ENCODE measurements around the gene TEX19.
A peak's percentile ranks its signal among the peaks of the same experiment; 100 is the strongest.

TEX19 gene

DNA sequence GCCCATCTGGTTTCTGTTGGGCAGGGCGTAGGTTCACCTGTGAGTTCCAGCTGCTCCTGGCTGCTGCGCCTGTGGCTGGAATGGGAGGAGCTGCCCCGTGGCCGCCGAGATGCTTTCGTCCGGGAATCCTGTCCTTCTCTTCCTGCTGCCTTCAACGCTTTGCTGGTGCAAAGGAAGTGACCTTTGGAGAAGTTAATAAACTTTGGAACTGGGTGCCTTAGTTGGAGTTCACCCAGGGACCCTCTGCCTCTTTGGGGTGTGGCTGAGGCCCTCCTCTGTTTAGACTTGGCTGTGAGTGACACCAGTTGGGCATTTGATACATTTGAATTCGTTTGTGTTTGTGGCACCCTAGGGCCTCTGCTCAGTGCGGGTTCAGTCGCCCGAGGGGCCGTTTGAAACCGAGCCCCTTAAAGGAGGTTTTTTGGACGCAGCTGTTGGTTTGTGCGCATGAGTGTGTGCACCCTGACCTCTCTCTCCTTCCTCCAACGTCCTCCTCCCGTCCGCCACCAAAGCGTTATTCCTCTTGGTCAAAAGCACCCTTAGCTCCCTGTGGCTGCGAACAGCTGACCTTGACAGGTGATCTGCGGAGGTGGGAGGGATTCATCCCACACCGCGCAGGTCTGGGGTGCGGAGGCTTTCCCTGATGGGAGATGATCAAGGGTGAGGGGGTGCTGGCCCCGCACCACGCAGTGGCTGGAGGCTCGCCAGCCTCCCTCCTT is 16.5 kb upstream of the TEX19 start:
- DNase-seq: no peak
- no peak overlapping the region for H3K27ac ChIP-seq (ENCODE audit: low read length, poor library complexity, severe bottlenecking)
- H4K91ac ChIP-seq (ENCODE audit: low read length): no peak overlapping the region
- H2AK5ac ChIP-seq (ENCODE audit: low read length, severe bottlenecking): no peak overlapping the region
- H3K27me3 ChIP-seq (ENCODE audit: control insufficient read depth in 1 of 2, insufficient read depth in 1 of 2, low read length in 2 of 2): peaks cover 0 to 12% of the 10 kb centered on the region in 2 experiments
- H2BK15ac ChIP-seq (ENCODE audit: low read depth, poor library complexity, severe bottlenecking): no peak overlapping the region
- H2BK5ac ChIP-seq (ENCODE audit: low read depth, low read length, poor library complexity, severe bottlenecking): no peak overlapping the region
- no peak overlapping the region for H3K9ac ChIP-seq (ENCODE audit: low read length)
- H2AFZ ChIP-seq (ENCODE audit: low read depth, low read length): no peak overlapping the region
- WGBS: 89% methylated on average over 26 of the region's 28 CpGs
- no peak overlapping the region for H4K8ac ChIP-seq (ENCODE audit: low read length)
- no peaks in the 10 kb centered on the region for H3K9me3 ChIP-seq (ENCODE audit: control insufficient read depth, low read length)
- H3K14ac ChIP-seq (ENCODE audit: low read length in 2 of 2): no peak overlapping the region
- H2BK12ac ChIP-seq (ENCODE audit: low read length in 2 of 2): no peak overlapping the region
- no peaks in the 10 kb centered on the region for H3K36me3 ChIP-seq (ENCODE audit: control insufficient read depth in 1 of 2, insufficient read depth in 2 of 2, low read depth in 1 of 2, low read length in 2 of 2)
- no peak overlapping the region for H3K4me3 ChIP-seq (ENCODE audit: insufficient read depth in 1 of 2, low read depth in 1 of 2, low read length in 2 of 2)
- H3K4me1 ChIP-seq (ENCODE audit: control insufficient read depth, insufficient read depth, low read depth, low read length): peaks cover 13% of the 10 kb centered on the region
- H3K23ac ChIP-seq (ENCODE audit: low read length in 2 of 2): no peak overlapping the region
- no peak overlapping the region for H3K4ac ChIP-seq (ENCODE audit: low read depth in 1 of 2, low read length in 2 of 2)
- no peaks in the 10 kb centered on the region for H3K79me1 ChIP-seq (replicated peaks; ENCODE audit: low read length, poor library complexity, severe bottlenecking)
- H3K4me2 ChIP-seq (ENCODE audit: low read length, poor library complexity, severe bottlenecking): no peak overlapping the region
- no peak overlapping the region for H3K18ac ChIP-seq (ENCODE audit: low read depth in 1 of 2, low read length in 2 of 2)
- no peak overlapping the region for H2BK120ac ChIP-seq (ENCODE audit: low read depth, low read length)

DNA sequence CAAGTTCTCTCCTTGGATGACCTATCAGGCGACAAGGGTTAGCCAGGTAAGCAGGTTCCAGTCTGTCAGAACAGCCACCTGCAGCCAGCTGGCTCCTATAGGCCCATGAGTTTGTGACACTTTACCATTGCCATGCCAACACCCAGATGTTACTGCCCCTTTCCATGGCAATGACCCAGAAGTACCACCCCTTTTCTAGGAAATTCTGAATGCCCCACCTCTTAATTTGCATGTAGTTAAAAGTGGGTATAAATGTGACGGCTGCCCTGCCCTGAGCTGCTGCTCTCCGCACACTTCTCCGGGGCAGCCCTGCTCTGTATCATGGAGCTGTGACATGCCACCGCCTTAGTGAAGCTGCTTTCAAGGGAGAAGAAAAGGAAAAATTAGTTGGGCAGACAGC is 15.5 kb upstream of the TEX19 start:
- Histone ChIP-seq H3K79me1 (replicated peaks; ENCODE audit: low read length, poor library complexity, severe bottlenecking) (no peaks in the 10 kb centered on the region), H2BK5ac (ENCODE audit: low read depth, low read length, poor library complexity, severe bottlenecking) (no peak overlapping the region), H3K36me3 (ENCODE audit: control insufficient read depth in 1 of 2, insufficient read depth in 2 of 2, low read depth in 1 of 2, low read length in 2 of 2) (no peaks in the 10 kb centered on the region), H3K9me3 (ENCODE audit: control insufficient read depth, low read length) (no peaks in the 10 kb centered on the region), H2BK12ac (ENCODE audit: low read length in 2 of 2) (no peak overlapping the region), H4K8ac (ENCODE audit: low read length) (no peak overlapping the region), H3K4me2 (ENCODE audit: low read length, poor library complexity, severe bottlenecking) (no peak overlapping the region), H3K9ac (ENCODE audit: low read length) (no peak overlapping the region), H3K18ac (ENCODE audit: low read depth in 1 of 2, low read length in 2 of 2) (no peak overlapping the region), H2AK5ac (ENCODE audit: low read length, severe bottlenecking) (no peak overlapping the region), H2BK120ac (ENCODE audit: low read depth, low read length) (no peak overlapping the region), H3K4me3 (ENCODE audit: insufficient read depth in 1 of 2, low read depth in 1 of 2, low read length in 2 of 2) (no peak overlapping the region), H3K4me1 (ENCODE audit: control insufficient read depth, insufficient read depth, low read depth, low read length) (peaks cover 12% of the 10 kb centered on the region), H3K27me3 (ENCODE audit: control insufficient read depth in 1 of 2, insufficient read depth in 1 of 2, low read length in 2 of 2) (peaks cover 0 to 16% of the 10 kb centered on the region in 2 experiments), H2BK15ac (ENCODE audit: low read depth, poor library complexity, severe bottlenecking) (no peak overlapping the region), H4K91ac (ENCODE audit: low read length) (no peak overlapping the region), H3K27ac (ENCODE audit: low read length, poor library complexity, severe bottlenecking) (no peak overlapping the region), H3K4ac (ENCODE audit: low read depth in 1 of 2, low read length in 2 of 2) (no peak overlapping the region), H3K14ac (ENCODE audit: low read length in 2 of 2) (no peak overlapping the region), H2AFZ (ENCODE audit: low read depth, low read length) (no peak overlapping the region), H3K23ac (ENCODE audit: low read length in 2 of 2) (no peak overlapping the region)
- no peak for DNase-seq
- WGBS: 90% methylated on average over 5 of the region's 5 CpGs

DNA sequence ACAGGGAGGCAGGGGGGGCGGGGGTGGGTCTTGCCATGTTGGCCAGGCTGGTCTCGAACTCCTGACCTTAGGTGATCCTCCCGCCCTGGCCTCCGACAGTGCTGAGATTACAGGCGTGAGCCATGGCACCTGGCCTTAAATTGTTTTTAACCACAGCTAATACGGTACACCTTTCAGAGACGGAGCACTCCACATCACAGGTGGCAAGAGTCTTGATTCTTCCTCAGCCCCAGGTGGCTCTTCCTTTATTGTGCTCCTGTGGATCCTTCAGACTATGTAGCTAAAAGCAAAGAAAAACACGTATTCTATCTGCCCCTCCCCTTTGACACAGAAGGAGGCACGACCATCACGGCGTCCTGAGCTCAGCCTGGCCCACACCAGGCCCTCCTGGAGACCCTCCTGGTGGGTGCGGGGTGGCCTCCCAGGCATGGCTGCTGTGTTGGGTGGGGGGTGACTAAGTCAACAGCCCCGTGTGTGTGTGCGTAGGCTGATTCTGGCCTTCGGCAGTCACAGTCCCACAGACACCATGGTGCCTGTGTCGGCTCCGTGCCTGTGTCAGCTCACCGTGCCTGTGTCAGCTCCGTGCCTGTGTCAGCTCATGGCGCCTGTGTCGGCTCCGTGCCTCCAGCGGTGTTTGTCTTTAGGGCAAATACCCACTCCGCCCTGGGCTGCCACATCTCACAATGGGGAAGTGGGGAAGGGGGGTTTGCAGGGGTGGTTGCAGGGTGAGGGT is 14.7 kb upstream of the TEX19 start:
- no peak overlapping the region for H2BK120ac ChIP-seq (ENCODE audit: low read depth, low read length)
- no peak for DNase-seq
- 69% methylated on average over 24 of the region's 24 CpGs for WGBS
- H3K79me1 ChIP-seq (replicated peaks; ENCODE audit: low read length, poor library complexity, severe bottlenecking): no peaks in the 10 kb centered on the region
- no peak overlapping the region for H2BK12ac ChIP-seq (ENCODE audit: low read length in 2 of 2)
- peak overlapping the region; percentile 51 for H4K8ac ChIP-seq (ENCODE audit: low read length)
- H3K4me2 ChIP-seq (ENCODE audit: low read length, poor library complexity, severe bottlenecking): no peak overlapping the region
- H3K4me3 ChIP-seq (ENCODE audit: insufficient read depth in 1 of 2, low read depth in 1 of 2, low read length in 2 of 2): no peak overlapping the region
- H2BK5ac ChIP-seq (ENCODE audit: low read depth, low read length, poor library complexity, severe bottlenecking): no peak overlapping the region
- H3K4me1 ChIP-seq (ENCODE audit: control insufficient read depth, insufficient read depth, low read depth, low read length): peaks cover 7% of the 10 kb centered on the region
- H3K14ac ChIP-seq (ENCODE audit: low read length in 2 of 2): no peak overlapping the region
- no peak overlapping the region for H3K23ac ChIP-seq (ENCODE audit: low read length in 2 of 2)
- no peak overlapping the region for H3K18ac ChIP-seq (ENCODE audit: low read depth in 1 of 2, low read length in 2 of 2)
- H3K36me3 ChIP-seq (ENCODE audit: control insufficient read depth in 1 of 2, insufficient read depth in 2 of 2, low read depth in 1 of 2, low read length in 2 of 2): no peaks in the 10 kb centered on the region
- H2AK5ac ChIP-seq (ENCODE audit: low read length, severe bottlenecking): no peak overlapping the region
- H3K27ac ChIP-seq (ENCODE audit: low read length, poor library complexity, severe bottlenecking): no peak overlapping the region
- H3K27me3 ChIP-seq (ENCODE audit: control insufficient read depth in 1 of 2, insufficient read depth in 1 of 2, low read length in 2 of 2): peaks cover 7 to 17% of the 10 kb centered on the region in 2 experiments
- no peak overlapping the region for H3K9ac ChIP-seq (ENCODE audit: low read length)
- H2BK15ac ChIP-seq (ENCODE audit: low read depth, poor library complexity, severe bottlenecking): no peak overlapping the region
- H4K91ac ChIP-seq (ENCODE audit: low read length): peak overlapping the region; percentile 62
- no peaks in the 10 kb centered on the region for H3K9me3 ChIP-seq (ENCODE audit: control insufficient read depth, low read length)
- no peak overlapping the region for H2AFZ ChIP-seq (ENCODE audit: low read depth, low read length)
- no peak overlapping the region for H3K4ac ChIP-seq (ENCODE audit: low read depth in 1 of 2, low read length in 2 of 2)

DNA sequence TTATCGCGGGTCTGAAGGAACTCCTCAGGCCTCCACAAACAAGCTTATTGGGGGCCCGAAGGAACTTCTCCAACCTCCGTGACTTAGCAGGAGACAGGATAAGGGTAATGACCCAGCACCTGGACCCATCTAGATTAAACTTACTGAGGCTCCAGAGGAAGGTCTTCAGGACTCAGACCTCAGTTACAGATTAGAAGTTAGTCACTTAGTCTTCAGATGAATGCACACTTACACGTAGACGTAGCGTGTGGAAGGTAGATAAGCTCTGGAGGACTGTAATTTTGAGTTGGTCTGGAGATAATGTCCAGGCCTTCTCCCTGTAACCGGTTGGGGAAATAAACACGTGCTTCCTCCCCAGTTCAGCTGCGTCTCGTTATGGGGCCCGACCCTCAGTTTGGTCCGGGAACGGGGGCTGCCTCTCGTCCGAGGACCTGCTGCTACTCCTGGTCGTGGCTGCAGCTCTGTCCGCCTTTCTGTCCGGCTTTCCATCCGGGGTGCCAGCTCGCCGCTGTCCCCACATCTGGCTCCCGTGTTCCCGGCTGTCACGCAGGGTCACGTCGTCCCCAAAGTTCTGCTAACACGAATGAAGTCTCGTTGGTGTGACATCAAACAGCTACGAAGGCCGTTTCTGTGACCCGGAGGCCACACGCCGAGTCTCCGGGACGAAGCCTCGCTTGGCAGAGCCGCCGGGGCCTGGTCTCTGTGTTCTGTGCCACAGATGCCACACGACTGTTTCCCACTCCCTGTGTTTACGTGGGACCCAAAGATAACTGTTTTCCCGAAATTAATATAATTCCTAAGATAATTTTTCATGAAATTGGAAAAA is 13.7 kb upstream of the TEX19 start:
- Histone ChIP-seq H3K18ac (ENCODE audit: low read depth in 1 of 2, low read length in 2 of 2) (no peak overlapping the region), H3K27me3 (ENCODE audit: control insufficient read depth in 1 of 2, insufficient read depth in 1 of 2, low read length in 2 of 2) (peaks cover 9 to 17% of the 10 kb centered on the region in 2 experiments), H4K8ac (ENCODE audit: low read length) (no peak overlapping the region), H2BK120ac (ENCODE audit: low read depth, low read length) (no peak overlapping the region), H3K4me3 (ENCODE audit: insufficient read depth in 1 of 2, low read depth in 1 of 2, low read length in 2 of 2) (no peak overlapping the region), H3K4me2 (ENCODE audit: low read length, poor library complexity, severe bottlenecking) (no peak overlapping the region), H3K36me3 (ENCODE audit: control insufficient read depth in 1 of 2, insufficient read depth in 2 of 2, low read depth in 1 of 2, low read length in 2 of 2) (no peaks in the 10 kb centered on the region), H2BK12ac (ENCODE audit: low read length in 2 of 2) (no peak overlapping the region), H3K79me1 (replicated peaks; ENCODE audit: low read length, poor library complexity, severe bottlenecking) (no peaks in the 10 kb centered on the region), H2BK5ac (ENCODE audit: low read depth, low read length, poor library complexity, severe bottlenecking) (no peak overlapping the region), H3K23ac (ENCODE audit: low read length in 2 of 2) (no peak overlapping the region), H3K27ac (ENCODE audit: low read length, poor library complexity, severe bottlenecking) (no peak overlapping the region), H3K14ac (ENCODE audit: low read length in 2 of 2) (peak overlapping the region in 1 of 2 experiments; percentile 4), H2BK15ac (ENCODE audit: low read depth, poor library complexity, severe bottlenecking) (no peak overlapping the region), H3K4ac (ENCODE audit: low read depth in 1 of 2, low read length in 2 of 2) (no peak overlapping the region), H3K4me1 (ENCODE audit: control insufficient read depth, insufficient read depth, low read depth, low read length) (peaks cover 2% of the 10 kb centered on the region), H4K91ac (ENCODE audit: low read length) (no peak overlapping the region), H2AK5ac (ENCODE audit: low read length, severe bottlenecking) (no peak overlapping the region), H2AFZ (ENCODE audit: low read depth, low read length) (no peak overlapping the region), H3K9ac (ENCODE audit: low read length) (no peak overlapping the region), H3K9me3 (ENCODE audit: control insufficient read depth, low read length) (no peaks in the 10 kb centered on the region)
- DNase-seq: no peak
- WGBS: 82% methylated on average over 39 of the region's 42 CpGs
